Stimulated activated CD4-positive, alpha-beta T cell treated with anti-CD3 and anti-CD28 coated beads, Interleukin-15, amount 100 ng/mL, for 1 hour (primary cell): ENCODE data around the gene RNF224.
A peak's percentile ranks its signal among the peaks of the same experiment; 100 is the strongest.

ENCODE experiments used
- DNase-seq, 2 donors: peaks; one replicate each; pipeline ENCODE4 v3.0.0-alpha.2; 2020; ENCODE audit warnings: low read depth in 1 of 2, low spot score in 1 of 2

RNF224 gene

DNA sequence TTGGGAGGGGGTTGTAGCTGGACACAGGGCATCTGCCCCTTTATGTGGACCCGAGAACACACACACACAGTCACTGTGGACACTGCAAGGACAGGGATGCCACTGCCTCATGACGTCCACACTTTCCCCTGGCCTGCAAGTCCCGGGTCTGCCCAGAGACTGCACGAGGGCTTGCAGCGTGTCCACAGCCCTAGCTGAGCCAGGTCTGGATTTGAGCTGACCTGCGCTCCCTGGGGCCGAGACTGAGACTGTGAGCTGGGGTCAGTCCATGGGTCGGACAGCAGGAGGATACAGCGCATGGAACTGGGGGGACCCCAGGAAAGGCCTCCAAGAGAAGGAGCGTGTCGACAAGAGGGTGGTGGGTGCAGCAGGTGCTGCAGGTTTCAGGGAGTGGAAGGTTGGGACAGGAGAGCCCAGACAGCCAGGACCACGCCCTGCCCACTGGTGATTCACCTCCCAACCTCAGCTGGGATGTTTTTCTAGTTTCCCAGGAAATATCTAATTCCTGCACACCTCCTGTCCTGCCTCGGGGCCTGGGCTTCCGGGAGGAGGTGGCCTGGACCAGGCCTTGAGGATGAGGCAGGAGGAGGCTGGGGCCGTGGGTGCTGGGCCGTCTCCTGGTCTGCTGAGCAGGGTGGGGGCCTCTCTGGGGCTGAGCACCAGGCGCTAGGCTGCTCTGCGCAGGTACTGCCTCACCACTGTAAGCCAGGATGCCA lies 806 bp upstream of the RNF224 start:
- no peak for DNase-seq

DNA sequence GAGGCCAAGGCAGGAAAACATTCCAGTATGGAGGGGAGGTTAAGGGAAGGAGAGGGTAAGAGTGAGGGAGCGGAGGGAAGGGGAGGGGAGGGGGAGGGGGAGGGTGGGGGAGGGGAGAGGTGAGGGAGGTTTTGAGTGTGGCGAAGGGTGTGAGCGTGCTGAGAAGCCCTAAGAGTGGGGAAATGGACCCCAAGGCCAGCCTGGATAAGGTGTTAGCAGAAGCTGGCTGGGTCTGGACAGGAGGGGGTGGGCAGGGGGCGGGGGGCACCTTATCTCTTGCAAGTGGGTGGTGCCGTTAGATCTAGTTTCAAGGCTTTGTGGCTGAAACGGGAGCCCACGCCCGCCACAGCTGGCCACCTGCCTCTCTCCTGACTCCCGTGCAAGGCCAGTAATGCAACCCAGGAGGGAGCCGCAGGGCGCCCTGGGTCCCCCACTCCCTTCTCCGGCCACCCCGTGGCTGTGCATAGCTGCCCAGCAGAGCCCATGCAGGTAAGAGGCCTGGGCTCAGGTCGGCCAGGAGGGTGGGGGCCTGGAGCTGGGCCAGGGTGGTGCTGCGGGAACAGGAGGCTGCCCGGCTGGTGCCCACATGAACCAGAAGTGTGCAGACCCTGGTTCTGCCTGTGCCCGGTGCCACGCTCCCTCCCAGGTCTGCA lies 677 bp downstream of the RNF224 start:
- no peak for DNase-seq

- DNase-seq, result no peak
Measured at GRCh38 chr9:137228506-137228967, 1.2 kb downstream of the RNF224 start.

DNA sequence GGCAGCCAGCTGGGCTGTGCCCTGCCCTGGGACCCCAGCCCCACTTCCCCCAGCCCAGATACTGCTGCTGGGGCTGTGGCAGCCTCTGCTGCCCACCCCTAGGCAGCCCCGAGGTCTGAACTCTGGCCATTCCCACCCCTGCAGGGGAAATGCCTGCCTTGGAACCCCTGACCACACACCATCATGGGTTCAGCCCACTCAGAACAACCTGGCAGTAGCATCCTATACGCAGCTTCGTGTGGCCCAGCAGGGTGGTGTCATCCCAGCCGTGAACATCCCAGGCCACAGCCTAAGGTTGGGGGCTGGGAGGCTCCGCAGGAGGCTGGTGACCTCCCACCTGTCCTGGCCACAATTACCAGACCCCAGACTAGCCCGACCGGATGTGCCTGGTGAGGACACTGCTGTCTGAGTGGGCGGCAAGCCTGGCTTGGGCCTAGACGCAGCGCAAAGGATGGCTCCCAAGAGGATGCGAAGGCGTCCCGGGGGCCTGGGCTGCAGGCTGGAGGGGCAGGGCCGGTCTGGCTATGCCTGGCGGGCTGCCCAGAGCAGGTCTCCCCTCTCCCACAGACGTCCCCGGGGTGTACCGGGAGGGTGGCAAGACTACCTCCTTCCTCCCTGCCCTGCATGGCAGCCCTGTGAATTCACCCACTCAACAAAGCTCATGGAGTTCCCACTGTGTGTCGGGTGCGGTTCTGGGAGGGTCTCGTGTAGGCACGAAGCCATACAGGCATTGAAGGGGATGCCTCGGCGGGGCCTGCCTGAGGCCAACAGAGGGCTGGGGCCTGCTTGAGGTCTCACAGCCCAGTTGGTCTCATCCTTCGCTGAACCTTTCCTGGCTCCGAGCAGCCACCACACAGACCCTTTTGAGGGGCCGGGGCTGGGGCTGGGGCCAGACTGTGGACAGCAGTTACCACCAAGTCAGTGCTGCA lies 1.9 kb downstream of the RNF224 start:
- no peak for DNase-seq

- DNase-seq, result no peak
Measured at GRCh38 chr9:137229903-137230704, 2.8 kb downstream of the RNF224 start.

GRCh38 chr9:137230705-137231371 lies 3.5 kb downstream of the RNF224 start, which contains the start of gene SLC34A3:
SLC34A3 (plus strand) TSS chr9:137230901; CDS start chr9:137231703, 802 bp downstream.
- no peak for DNase-seq

DNA sequence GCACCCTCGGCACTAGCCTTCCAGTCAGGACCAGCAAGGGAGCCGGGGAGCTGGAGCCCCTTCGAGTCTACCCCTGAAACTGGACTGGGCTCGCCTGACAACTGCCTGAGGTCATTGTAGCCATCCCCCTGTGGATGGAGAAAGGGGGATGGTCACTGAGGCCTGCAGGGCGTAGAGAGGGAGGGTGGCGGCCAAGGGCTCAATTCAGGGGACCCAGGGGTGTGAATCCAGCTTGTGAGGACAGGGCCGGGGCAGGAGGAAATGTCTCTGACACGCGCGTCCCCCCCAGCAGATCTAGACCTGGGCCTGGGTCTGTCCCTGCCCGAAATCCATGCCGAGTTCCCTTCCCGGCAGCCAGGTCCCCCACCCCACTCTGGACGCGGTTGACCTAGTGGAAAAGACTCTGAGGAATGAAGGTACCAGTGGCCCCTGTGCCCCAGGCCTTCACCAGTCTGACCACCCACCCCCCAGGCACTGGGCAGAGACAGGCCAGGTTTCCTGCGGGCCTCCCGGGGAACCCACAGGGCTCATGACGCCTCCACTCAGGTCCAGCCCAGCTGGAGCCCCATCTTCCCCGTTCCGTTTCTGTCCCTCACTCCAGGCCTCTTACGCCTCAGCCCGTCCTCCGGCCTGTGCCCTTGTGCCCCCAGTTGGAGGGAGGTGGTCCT lies 4.2 kb downstream of the RNF224 start:
- DNase-seq, result no peak

DNA sequence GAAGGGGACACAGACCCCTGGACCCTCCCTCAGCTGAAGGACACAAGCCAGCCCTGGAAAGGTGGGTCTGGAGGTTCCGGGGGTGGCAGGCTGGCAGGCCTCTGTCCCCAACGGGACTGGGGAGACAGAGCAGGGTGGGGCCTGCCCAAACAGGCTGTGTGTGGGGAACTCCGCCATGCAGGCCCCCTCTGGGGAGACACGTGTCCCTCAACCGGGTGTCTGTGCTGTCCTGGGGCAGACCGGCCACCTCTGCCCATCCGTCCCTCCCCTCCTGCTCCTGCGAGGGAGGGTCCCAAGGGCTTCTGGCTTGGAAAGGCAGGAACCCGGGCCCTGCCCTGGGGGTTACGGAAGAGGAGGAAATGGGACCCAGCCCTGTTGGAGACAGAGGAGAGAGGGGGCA lies 4.8 kb downstream of the RNF224 start:
- DNase-seq, result no peak

DNA sequence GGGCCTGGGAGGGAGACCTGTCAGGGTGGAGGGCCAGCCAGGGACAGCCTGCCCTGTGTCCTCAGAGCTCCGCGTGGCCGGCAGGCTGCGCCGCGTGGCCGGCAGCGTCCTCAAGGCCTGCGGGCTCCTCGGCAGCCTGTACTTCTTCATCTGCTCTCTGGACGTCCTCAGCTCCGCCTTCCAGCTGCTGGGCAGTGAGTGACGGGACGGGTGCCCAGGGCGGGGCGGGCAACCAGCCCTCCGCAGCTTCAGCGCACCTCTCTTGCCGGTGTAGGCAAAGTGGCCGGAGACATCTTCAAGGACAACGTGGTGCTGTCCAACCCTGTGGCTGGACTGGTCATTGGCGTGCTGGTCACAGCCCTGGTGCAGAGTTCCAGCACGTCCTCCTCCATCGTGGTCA lies 5.2 kb downstream of the RNF224 start:
- DNase-seq, result no peak

DNA sequence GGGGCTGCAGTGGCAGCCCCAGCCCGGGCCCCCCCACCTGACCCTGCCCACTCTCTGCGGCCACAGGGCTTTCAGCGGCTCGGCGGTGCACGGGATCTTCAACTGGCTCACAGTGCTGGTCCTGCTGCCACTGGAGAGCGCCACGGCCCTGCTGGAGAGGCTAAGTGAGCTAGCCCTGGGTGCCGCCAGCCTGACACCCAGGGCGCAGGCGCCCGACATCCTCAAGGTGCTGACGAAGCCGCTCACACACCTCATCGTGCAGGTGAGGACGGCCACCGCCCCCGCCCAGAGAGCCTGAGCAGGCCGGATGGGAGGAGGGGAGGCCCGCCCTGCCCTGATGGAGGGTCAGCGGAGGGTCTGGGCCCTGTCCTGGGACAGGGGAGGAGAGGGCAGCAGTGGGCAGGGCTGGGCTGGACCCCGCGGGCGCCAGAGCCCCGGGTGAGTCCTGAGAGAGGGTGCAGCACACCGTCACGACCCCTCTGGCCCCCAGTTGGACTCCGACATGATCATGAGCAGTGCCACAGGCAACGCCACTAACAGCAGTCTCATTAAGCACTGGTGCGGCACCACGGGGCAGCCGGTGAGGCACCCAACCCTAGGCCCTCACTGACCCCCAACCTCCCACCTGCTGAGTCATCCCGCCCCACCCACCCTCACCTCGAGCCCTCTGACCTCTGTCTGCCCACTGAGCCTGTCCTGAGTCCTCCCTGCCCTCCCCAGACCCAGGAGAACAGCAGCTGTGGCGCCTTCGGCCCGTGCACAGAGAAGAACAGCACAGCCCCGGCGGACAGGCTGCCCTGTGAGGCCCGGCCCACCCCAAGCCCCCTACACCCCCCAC lies 6.1 kb downstream of the RNF224 start:
- DNase-seq, result no peak

DNA sequence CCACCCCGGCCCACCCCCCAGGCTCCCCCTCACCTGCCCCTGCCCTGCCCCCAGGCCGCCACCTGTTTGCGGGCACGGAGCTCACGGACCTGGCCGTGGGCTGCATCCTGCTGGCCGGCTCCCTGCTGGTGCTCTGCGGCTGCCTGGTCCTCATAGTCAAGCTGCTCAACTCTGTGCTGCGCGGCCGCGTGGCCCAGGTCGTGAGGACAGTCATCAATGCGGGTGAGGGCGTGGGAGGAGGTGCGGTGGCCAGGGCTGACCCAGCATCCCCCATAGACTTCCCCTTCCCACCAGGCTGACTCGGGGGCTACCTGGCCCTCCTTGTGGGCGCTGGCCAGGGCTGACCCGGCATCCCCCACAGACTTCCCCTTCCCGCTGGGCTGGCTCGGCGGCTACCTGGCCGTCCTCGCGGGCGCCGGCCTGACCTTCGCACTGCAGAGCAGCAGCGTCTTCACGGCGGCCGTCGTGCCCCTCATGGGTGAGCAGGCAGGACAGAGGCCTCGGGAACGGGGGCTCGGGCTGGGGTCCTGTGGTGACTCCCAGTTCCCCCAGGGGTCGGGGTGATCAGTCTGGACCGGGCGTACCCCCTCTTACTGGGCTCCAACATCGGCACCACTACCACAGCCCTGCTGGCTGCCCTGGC lies 6.9 kb downstream of the RNF224 start:
- DNase-seq, result no peak

GRCh38 chr9:137234758-137235423 lies 7.6 kb downstream of the RNF224 start:
- DNase-seq, result no peak

DNA sequence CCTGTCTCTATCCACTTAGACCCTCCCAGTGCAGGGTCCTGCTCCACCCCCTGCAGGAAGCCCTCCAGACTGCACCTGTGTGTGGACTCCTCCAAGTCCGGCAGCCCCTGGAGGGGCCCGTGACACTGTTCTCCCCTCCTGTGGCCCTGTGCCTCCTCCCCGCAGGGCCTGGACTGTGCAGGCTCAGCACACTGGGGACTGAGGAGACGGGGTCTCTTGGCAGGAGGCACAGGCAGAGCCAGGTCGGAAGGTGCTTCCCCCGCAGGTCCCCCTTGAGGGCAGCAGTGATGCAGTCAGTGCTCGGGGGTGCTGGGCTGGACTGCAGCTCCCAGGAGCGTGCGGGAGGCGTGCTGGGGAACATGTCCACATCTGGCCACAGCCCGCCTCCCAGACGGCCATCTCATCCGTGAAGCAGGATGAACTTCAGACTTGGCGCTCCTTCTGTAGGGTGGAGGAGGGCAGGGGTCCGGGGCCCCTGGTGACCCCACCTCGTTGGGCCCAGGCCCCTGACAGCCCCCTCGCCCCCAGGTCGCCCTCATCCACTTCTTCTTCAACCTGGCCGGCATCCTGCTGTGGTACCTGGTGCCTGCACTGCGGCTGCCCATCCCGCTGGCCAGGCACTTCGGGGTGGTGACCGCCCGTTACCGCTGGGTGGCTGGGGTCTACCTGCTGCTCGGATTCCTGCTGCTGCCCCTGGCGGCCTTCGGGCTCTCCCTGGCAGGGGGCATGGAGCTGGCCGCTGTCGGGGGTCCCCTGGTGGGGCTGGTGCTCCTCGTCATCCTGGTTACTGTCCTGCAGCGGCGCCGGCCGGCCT lies 8.3 kb downstream of the RNF224 start:
- DNase-seq, result no peak

GRCh38 chr9:137236238-137236935 lies 9.1 kb downstream of the RNF224 start:
- peak; percentile 83 to 91 for DNase-seq

GRCh38 chr9:137236936-137237421 lies 9.7 kb downstream of the RNF224 start:
- DNase-seq, result no peak
